K562 (cell line): Measurements from ENCODE around the gene SPOCD1. TPM values are rescaled to one million over a fixed set of nuclear protein-coding genes. Genes with fewer than 3 reads are reported as not detected.

Source experiments
- FOXA1 ChIP-seq: fragments of 450-650 bp; IDR thresholded peaks from 2 replicates; pipeline ENCODE4 v1.6.1; 2016; ENCODE audit warnings: mild to moderate bottlenecking, borderline replicate concordance
- HMGN3 ChIP-seq: IDR thresholded peaks from 2 replicates; pipeline ENCODE4 v1.6.1; 2011; ENCODE audit warnings: borderline replicate concordance, low read depth, mild to moderate bottlenecking, mixed read lengths, low read length; ENCODE audit not compliant: insufficient read length; ENCODE audit errors: extremely low read depth
- PML ChIP-seq: IDR thresholded peaks from 2 replicates; pipeline ENCODE4 v1.6.1; 2012; ENCODE audit warnings: low read length, inconsistent platforms
- TGIF2 ChIP-seq: sonication (generic); formaldehyde crosslinking; IDR thresholded peaks from 2 replicates; pipeline ENCODE4 v1.8.1; 2022; ENCODE audit warnings: mild to moderate bottlenecking, missing genetic modification reagents, moderate library complexity
- TSHZ1 ChIP-seq: fragments of 250-450 bp; sonication (Bioruptor Pico); IDR thresholded peaks from 2 replicates; pipeline ENCODE4 v1.4.0; 2020; ENCODE audit warnings: mild to moderate bottlenecking, moderate library complexity
- polyA plus RNA-seq, 8 experiments: library from polyadenylated mRNA; depleted of rRNA in 4 of 8; stranded (reverse) in 5 of 8; unstranded in 3 of 8; fragments of >200 nt; fragmentation: Nextera tagmentation in 2 of 8; fragmentation: Illumina TruSeq in 1 of 8; extraction: Ambion mirVana in 2 of 8; extraction: Trizol in 1 of 8; gene quantifications; 2 replicates each; pipeline versions ENCODE4 v1.2.1 to v1.2.3, GENCODE V29; 2011 to 2014; ENCODE audit warnings: inconsistent platforms in 1 of 8, missing spikeins in 1 of 8
- total RNA-seq, 7 experiments: library from RNA; depleted of rRNA in 6 of 7; stranded (reverse); fragments of >200 nt in 6 of 7; fragmentation: Illumina TruSeq in 2 of 7; extraction: Trizol in 2 of 7; gene quantifications; 2 replicates each; pipeline versions ENCODE4 v1.2.1 to v1.2.3, GENCODE V29; 2011 to 2021; ENCODE audit warnings: low replicate concordance in 1 of 7
- TF ChIP-seq, protein P1 (sequence below): sonication (generic); formaldehyde crosslinking; IDR thresholded peaks from 2 replicates; pipeline ENCODE4 v1.8.0; 2022; ENCODE audit warnings: mild to moderate bottlenecking, missing genetic modification reagents
- TF ChIP-seq, protein P2 (sequence below): fragments of 450-650 bp; formaldehyde crosslinking; IDR thresholded peaks from 2 replicates; pipeline ENCODE4 v1.4.0; 2020; ENCODE audit warnings: mild to moderate bottlenecking, moderate library complexity

Gene SPOCD1
- total and polyA plus RNA-seq, 9 of the 15 experiments (the other 6 are each of a cell fraction or from before 2014, with no cell fraction given) = 0.03 to 0.71 (median 0.26) TPM; not detected in 1

DNA sequence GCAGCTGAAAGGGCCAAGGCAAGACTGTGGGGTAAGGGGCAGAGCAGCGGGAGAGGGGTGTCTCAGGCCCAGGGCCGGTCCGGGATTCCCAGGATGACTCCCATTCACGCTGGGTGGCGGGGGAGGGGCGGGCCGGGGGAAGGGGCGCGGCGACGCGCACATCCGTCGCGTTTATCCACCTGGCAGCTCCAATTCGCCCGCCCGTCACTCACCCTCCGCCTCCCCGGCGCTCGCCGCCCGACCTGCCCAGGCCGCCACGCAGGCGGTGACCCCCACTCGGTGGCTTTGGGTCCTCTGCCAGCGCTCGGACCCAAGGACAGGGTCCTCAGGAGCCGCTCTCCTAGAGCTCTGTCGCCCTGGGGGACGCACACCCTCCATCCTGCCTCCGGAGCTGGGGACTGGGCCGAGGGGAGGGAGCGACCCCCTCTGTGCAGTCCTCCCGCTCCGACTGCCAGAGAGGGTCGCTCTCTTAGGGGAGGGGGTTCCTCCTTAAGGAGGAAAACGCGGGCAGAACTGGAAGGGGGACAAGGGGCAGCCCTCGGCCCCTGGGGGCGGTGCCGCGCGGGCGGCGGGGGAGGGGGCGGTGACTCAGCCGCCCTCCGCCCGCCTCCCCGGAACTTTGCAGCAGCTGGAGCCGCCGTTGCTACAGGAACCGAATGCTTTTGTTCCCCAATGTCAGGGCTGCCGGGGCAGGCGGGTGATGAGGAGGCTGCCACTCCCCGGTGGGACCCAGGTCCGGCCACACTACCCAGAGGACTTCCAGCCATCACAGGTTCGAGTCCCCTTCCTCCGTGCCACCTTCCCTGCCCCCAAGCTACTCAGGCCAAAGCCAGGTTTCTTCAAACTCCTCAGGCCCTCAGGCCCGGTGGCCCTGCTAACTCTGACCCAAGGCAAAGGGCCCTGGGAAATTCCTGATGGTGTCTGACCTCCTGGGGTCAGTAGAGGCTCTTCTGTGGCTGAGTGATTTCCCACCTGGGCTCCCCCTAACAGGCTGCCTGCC lies 55.1 kb downstream of the SPOCD1 start (continued):
- TF ChIP-seq HMGN3 = peak; percentile 32
- TF ChIP-seq PML = no peak
- TF ChIP-seq TSHZ1 (CRISPR knock-in tag) = no peak
- no peak for TF ChIP-seq FOXA1
- TF ChIP-seq TGIF2 (CRISPR knock-in tag) = no peak
- TF ChIP-seq, protein P1, sequence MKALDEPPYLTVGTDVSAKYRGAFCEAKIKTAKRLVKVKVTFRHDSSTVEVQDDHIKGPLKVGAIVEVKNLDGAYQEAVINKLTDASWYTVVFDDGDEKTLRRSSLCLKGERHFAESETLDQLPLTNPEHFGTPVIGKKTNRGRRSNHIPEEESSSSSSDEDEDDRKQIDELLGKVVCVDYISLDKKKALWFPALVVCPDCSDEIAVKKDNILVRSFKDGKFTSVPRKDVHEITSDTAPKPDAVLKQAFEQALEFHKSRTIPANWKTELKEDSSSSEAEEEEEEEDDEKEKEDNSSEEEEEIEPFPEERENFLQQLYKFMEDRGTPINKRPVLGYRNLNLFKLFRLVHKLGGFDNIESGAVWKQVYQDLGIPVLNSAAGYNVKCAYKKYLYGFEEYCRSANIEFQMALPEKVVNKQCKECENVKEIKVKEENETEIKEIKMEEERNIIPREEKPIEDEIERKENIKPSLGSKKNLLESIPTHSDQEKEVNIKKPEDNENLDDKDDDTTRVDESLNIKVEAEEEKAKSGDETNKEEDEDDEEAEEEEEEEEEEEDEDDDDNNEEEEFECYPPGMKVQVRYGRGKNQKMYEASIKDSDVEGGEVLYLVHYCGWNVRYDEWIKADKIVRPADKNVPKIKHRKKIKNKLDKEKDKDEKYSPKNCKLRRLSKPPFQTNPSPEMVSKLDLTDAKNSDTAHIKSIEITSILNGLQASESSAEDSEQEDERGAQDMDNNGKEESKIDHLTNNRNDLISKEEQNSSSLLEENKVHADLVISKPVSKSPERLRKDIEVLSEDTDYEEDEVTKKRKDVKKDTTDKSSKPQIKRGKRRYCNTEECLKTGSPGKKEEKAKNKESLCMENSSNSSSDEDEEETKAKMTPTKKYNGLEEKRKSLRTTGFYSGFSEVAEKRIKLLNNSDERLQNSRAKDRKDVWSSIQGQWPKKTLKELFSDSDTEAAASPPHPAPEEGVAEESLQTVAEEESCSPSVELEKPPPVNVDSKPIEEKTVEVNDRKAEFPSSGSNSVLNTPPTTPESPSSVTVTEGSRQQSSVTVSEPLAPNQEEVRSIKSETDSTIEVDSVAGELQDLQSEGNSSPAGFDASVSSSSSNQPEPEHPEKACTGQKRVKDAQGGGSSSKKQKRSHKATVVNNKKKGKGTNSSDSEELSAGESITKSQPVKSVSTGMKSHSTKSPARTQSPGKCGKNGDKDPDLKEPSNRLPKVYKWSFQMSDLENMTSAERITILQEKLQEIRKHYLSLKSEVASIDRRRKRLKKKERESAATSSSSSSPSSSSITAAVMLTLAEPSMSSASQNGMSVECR (CRISPR knock-in tag) = peak; percentile 80
- TF ChIP-seq, protein P2, sequence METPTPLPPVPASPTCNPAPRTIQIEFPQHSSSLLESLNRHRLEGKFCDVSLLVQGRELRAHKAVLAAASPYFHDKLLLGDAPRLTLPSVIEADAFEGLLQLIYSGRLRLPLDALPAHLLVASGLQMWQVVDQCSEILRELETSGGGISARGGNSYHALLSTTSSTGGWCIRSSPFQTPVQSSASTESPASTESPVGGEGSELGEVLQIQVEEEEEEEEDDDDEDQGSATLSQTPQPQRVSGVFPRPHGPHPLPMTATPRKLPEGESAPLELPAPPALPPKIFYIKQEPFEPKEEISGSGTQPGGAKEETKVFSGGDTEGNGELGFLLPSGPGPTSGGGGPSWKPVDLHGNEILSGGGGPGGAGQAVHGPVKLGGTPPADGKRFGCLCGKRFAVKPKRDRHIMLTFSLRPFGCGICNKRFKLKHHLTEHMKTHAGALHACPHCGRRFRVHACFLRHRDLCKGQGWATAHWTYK (CRISPR knock-in tag) = no peak
